Natural killer cell (primary cell): ENCODE results near the gene GUCY1B1. TPM values are rescaled to one million over a fixed set of nuclear protein-coding genes. Genes with fewer than 3 reads are reported as not detected.

Experiments
- ATAC-seq, 3 donors: fragments of 150-1000 bp in 2 of 3; fragments of 200-7000 bp in 1 of 3; cut with Tn5 transposase; 1 replicate in 1 of 3; 2 replicates in 2 of 3; pipeline ENCODE4 v1.10.0; 2021; ENCODE audit warnings: mild to moderate bottlenecking in 2 of 3, moderate library complexity in 2 of 3
- DNase-seq, 2 donors: peaks; one replicate each; pipeline versions ENCODE4 v3.0.0 to v3.0.0-alpha.2; 2013 to 2021; ENCODE audit warnings: mixed read lengths in 1 of 2
- H3K27ac ChIP-seq: one replicate; pipeline ENCODE4 v1.5.1; 2013; ENCODE audit warnings: mild to moderate bottlenecking, low read length
- H3K27me3 ChIP-seq: one replicate; pipeline ENCODE4 v1.6.1; 2013; ENCODE audit warnings: low read length; ENCODE audit not compliant: control insufficient read depth, insufficient read depth
- H3K36me3 ChIP-seq: one replicate; pipeline ENCODE4 v1.6.1; 2013; ENCODE audit warnings: low read length; ENCODE audit not compliant: control insufficient read depth, insufficient read depth
- H3K4me1 ChIP-seq: one replicate; pipeline ENCODE4 v1.6.1; 2013; ENCODE audit warnings: low read length; ENCODE audit not compliant: control insufficient read depth, insufficient read depth
- H3K4me3 ChIP-seq: one replicate; pipeline ENCODE4 v1.5.1; 2013; ENCODE audit warnings: low read length
- H3K9me3 ChIP-seq: one replicate; pipeline ENCODE4 v1.6.1; 2013; ENCODE audit warnings: low read length; ENCODE audit not compliant: control insufficient read depth, insufficient read depth
- H3K27ac Mint-ChIP-seq, 2 donors: one replicate each; pipeline ENCODE4 v1.8.0; 2022; ENCODE audit warnings: mild to moderate bottlenecking in 2 of 2, mixed read lengths in 2 of 2, moderate library complexity in 1 of 2
- H3K27me3 Mint-ChIP-seq, 2 donors: one replicate each; pipeline ENCODE4 v1.8.0; 2022; ENCODE audit warnings: low read depth in 2 of 2, mixed read lengths in 2 of 2
- H3K36me3 Mint-ChIP-seq: one replicate; pipeline ENCODE4 v1.8.0; 2022; ENCODE audit warnings: mixed read lengths
- H3K4me1 Mint-ChIP-seq, 2 donors: one replicate each; pipeline ENCODE4 v1.8.0; 2022; ENCODE audit warnings: mixed read lengths in 2 of 2
- H3K4me3 Mint-ChIP-seq: one replicate; pipeline ENCODE4 v1.8.0; 2022; ENCODE audit warnings: mild to moderate bottlenecking, moderate library complexity, mixed read lengths
- H3K9me3 Mint-ChIP-seq, 2 donors: one replicate each; pipeline ENCODE4 v1.8.0; 2022; ENCODE audit warnings: mixed read lengths in 2 of 2
- WGBS: methylation state at CpG from one replicate; pipeline ENCODE4 v1.1.7; 2013; ENCODE audit warnings: missing lambda C conversion rate; ENCODE audit not compliant: insufficient coverage; 5-methylcytosine and 5-hydroxymethylcytosine counted together
- intact Hi-C: fragments of 100-400 bp; cut with micrococcal nuclease; formaldehyde crosslinking; loops from one replicate; pipeline ENCODE4 v1.14.2; 2022
- total RNA-seq, 4 donors: library from RNA; stranded (reverse); fragments of 120-200 nt in 1 of 4; gene quantifications; one replicate each; pipeline versions ENCODE4 v1.2.3 to v1.2.4, GENCODE V29; 2013 to 2022
- TF ChIP-seq, protein P1 (sequence below): fragments of 200-600 bp; IDR thresholded peaks from one replicate; pipeline ENCODE4 v1.8.0; 2022; ENCODE audit warnings: antibody characterized with exemption

Gene GUCY1B1
- total RNA-seq, 3 donors from 2014 or later (not counting 1 experiment from before 2014, with no cell fraction given) = 2.1 to 4.0 (median 2.8) TPM

DNA sequence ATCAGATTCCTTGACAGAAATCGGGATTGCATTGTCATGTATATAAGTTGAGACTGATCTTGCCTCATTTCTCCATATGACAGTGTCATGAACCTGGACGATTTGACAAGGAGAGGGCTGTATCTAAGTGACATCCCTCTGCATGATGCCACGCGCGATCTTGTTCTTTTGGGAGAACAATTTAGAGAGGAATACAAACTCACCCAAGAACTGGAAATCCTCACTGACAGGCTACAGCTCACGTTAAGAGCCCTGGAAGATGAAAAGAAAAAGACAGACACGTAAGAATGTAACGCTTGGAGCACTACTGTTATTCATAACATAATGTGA lies 40.9 kb downstream of the GUCY1B1 start:
- Histone ChIP-seq H3K4me1 (no peaks in the 10 kb centered on the region), H3K27ac (no peak overlapping the region), H3K4me3 (no peak overlapping the region), H3K36me3 (no peaks in the 10 kb centered on the region), H3K9me3 (no peaks in the 10 kb centered on the region), H3K27me3 (no peaks in the 10 kb centered on the region)
- H3K36me3 Mint-ChIP-seq = no peaks in the 10 kb centered on the region
- no peak overlapping the region for H3K27ac Mint-ChIP-seq
- intact Hi-C loops = no loop called here
- no peak overlapping the region for H3K4me3 Mint-ChIP-seq
- no peaks in the 10 kb centered on the region for H3K27me3 Mint-ChIP-seq
- DNase-seq = no peak
- H3K4me1 Mint-ChIP-seq = no peaks in the 10 kb centered on the region
- TF ChIP-seq, protein P1, sequence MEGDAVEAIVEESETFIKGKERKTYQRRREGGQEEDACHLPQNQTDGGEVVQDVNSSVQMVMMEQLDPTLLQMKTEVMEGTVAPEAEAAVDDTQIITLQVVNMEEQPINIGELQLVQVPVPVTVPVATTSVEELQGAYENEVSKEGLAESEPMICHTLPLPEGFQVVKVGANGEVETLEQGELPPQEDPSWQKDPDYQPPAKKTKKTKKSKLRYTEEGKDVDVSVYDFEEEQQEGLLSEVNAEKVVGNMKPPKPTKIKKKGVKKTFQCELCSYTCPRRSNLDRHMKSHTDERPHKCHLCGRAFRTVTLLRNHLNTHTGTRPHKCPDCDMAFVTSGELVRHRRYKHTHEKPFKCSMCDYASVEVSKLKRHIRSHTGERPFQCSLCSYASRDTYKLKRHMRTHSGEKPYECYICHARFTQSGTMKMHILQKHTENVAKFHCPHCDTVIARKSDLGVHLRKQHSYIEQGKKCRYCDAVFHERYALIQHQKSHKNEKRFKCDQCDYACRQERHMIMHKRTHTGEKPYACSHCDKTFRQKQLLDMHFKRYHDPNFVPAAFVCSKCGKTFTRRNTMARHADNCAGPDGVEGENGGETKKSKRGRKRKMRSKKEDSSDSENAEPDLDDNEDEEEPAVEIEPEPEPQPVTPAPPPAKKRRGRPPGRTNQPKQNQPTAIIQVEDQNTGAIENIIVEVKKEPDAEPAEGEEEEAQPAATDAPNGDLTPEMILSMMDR = no peak
- H3K9me3 Mint-ChIP-seq = no peaks in the 10 kb centered on the region
- WGBS = 94% methylated on average over 7 of the region's 8 CpGs
- no peak for ATAC-seq

GRCh38 chr4:155800685-155801343 lies 42.0 kb downstream of the GUCY1B1 start:
- Histone ChIP-seq H3K9me3 (no peaks in the 10 kb centered on the region), H3K36me3 (no peaks in the 10 kb centered on the region), H3K27ac (no peak overlapping the region), H3K4me1 (no peaks in the 10 kb centered on the region), H3K27me3 (no peaks in the 10 kb centered on the region), H3K4me3 (no peak overlapping the region)
- Mint-ChIP-seq H3K4me1 (no peaks in the 10 kb centered on the region), H3K27me3 (no peaks in the 10 kb centered on the region), H3K4me3 (no peak overlapping the region), H3K9me3 (no peaks in the 10 kb centered on the region), H3K36me3 (no peaks in the 10 kb centered on the region), H3K27ac (no peak overlapping the region)
- DNase-seq (no peak), ATAC-seq (no peak)
- intact Hi-C loops = no loop called here
- WGBS = 91% methylated on average over 5 of the region's 7 CpGs
- TF ChIP-seq, protein P1 = no peak

DNA sequence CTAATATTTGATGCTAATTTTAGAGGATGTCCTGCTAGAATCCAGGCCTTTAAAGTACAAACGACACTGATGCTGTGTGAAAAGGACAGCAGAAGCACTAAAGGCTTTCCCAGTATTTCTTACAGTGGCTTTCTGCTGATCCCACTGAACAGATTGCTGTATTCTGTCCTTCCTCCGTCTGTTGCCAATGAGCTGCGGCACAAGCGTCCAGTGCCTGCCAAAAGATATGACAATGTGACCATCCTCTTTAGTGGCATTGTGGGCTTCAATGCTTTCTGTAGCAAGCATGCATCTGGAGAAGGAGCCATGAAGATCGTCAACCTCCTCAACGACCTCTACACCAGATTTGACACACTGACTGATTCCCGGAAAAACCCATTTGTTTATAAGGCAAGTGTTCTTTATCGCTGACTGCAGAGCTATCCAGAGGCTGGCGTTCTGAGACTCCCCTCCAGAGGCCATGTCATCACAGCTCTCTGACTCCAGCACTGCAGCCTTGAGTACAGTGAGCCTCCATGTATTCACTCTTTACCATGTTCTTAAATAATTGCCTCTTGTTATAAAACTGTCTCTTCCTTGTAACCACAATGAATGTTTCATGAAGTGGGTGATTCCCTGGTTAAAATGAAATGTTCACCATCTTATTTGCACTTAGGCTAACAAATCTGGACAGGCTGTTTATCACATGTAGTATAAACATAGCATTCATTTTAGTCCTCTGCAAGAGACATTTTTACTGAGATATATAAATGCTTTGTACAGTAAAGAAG lies 43.6 kb downstream of the GUCY1B1 start:
- DNase-seq (no peak), ATAC-seq (no peak)
- Histone ChIP-seq H3K27me3 (no peaks in the 10 kb centered on the region), H3K36me3 (no peaks in the 10 kb centered on the region), H3K9me3 (no peaks in the 10 kb centered on the region), H3K4me1 (no peaks in the 10 kb centered on the region), H3K4me3 (no peak overlapping the region), H3K27ac (no peak overlapping the region)
- TF ChIP-seq, protein P1 = no peak
- no peaks in the 10 kb centered on the region for H3K27me3 Mint-ChIP-seq
- WGBS = 88% methylated on average over 9 of the region's 9 CpGs
- no peaks in the 10 kb centered on the region for H3K36me3 Mint-ChIP-seq
- intact Hi-C loops = no loop called here
- H3K4me1 Mint-ChIP-seq = no peaks in the 10 kb centered on the region
- H3K4me3 Mint-ChIP-seq = no peak overlapping the region
- H3K9me3 Mint-ChIP-seq = no peaks in the 10 kb centered on the region
- no peak overlapping the region for H3K27ac Mint-ChIP-seq
